H1 (cell line): ENCODE data around the gene CPED1. TPM values are rescaled to one million over a fixed set of nuclear protein-coding genes. Genes with fewer than 3 reads are reported as not detected.
A peak's percentile ranks its signal among the peaks of the same experiment; 100 is the strongest.

Experiments used
- CTCF ChIA-PET: fragments of 300-600 bp; sonication (Branson Sonifier 250); formaldehyde crosslinking; loops from one replicate; lab custom pipeline; 2021; ENCODE audit not compliant: partially characterized antibody; lab: Charles Lee
- POLR2A ChIA-PET: fragments of 300-600 bp; sonication (Branson Sonifier 250); formaldehyde crosslinking; loops from one replicate; lab custom pipeline; 2021; ENCODE audit warnings: inconsistent platforms; ENCODE audit not compliant: partially characterized antibody; lab: Charles Lee
- DNase-seq, 2 experiments: peaks; one replicate each; pipeline versions ENCODE4 v3.0.0 to v3.0.0-alpha.2; 2010 to 2022; ENCODE audit warnings: low spot score in 2 of 2, low read depth in 1 of 2, mixed read lengths in 1 of 2
- FAIRE-seq: peaks from 2 replicates; lab custom pipeline; 2011; peaks lifted over from hg19 to GRCh38; lab: Jason Lieb, UNC
- H2AFZ ChIP-seq: 2 replicates; pipeline ENCODE4 v1.8.1; 2012; ENCODE audit warnings: low read length, inconsistent platforms
- H2AK5ac ChIP-seq: 2 replicates; pipeline ENCODE4 v1.6.1; 2013; ENCODE audit warnings: low read depth, low read length
- H2BK120ac ChIP-seq: replicated peaks from 2 replicates; pipeline ENCODE3; 2013; ENCODE audit warnings: low read depth, low read length, inconsistent platforms
- H2BK12ac ChIP-seq: 2 replicates; pipeline ENCODE4 v1.6.1; 2013; ENCODE audit warnings: low read depth, low read length
- H2BK15ac ChIP-seq: 2 replicates; pipeline ENCODE4 v1.6.1; 2013; ENCODE audit warnings: low read length
- H2BK20ac ChIP-seq: 2 replicates; pipeline ENCODE4 v1.6.1; 2013; ENCODE audit warnings: low read length
- H2BK5ac ChIP-seq: 2 replicates; pipeline ENCODE4 v1.6.1; 2013; ENCODE audit warnings: low read depth, low read length
- H3K14ac ChIP-seq: 2 replicates; pipeline ENCODE4 v1.6.1; 2013; ENCODE audit warnings: inconsistent platforms; ENCODE audit not compliant: insufficient read length
- H3K18ac ChIP-seq: 2 replicates; pipeline ENCODE4 v1.6.1; 2013; ENCODE audit warnings: low read length; ENCODE audit errors: extremely low read depth
- H3K23ac ChIP-seq: 2 replicates; pipeline ENCODE4 v1.6.1; 2013; ENCODE audit warnings: inconsistent platforms; ENCODE audit not compliant: insufficient read length
- H3K23me2 ChIP-seq: 2 replicates; pipeline ENCODE4 v1.6.1; 2013; ENCODE audit warnings: low read depth, low read length
- H3K27ac ChIP-seq: 2 replicates; pipeline ENCODE4 v1.6.1; 2011; ENCODE audit warnings: low read depth, low read length, inconsistent platforms
- H3K27me3 ChIP-seq, 4 experiments: replicated peaks in 1 of 4; 1 replicate in 1 of 4; 2 replicates in 3 of 4; pipeline versions ENCODE4 v1.6.1 to v1.8.1; 2011 to 2013; ENCODE audit warnings: low read length in 3 of 4, mild to moderate bottlenecking in 3 of 4, inconsistent platforms in 2 of 4, mixed read lengths in 2 of 4, moderate library complexity in 1 of 4; ENCODE audit not compliant: control insufficient read depth in 3 of 4, insufficient read depth in 3 of 4; ENCODE audit errors: extremely low read depth in 1 of 4
- H3K36me3 ChIP-seq, 4 experiments: 2 replicates each; pipeline versions ENCODE4 v1.6.1 to v1.8.1; 2011 to 2013; ENCODE audit warnings: mild to moderate bottlenecking in 4 of 4, low read length in 3 of 4, moderate library complexity in 2 of 4, control low read depth in 1 of 4, inconsistent platforms in 1 of 4; ENCODE audit not compliant: insufficient read depth in 4 of 4, control insufficient read depth in 2 of 4
- H3K4ac ChIP-seq: replicated peaks from 2 replicates; pipeline ENCODE3; 2013; ENCODE audit warnings: low read length, low read depth, mixed read lengths, inconsistent platforms; ENCODE audit not compliant: insufficient read length
- H3K4me1 ChIP-seq, 4 experiments: replicated peaks in 1 of 4; 1 replicate in 1 of 4; 2 replicates in 3 of 4; pipeline versions ENCODE4 v1.6.1 to v1.8.1; 2011 to 2013; ENCODE audit warnings: low read length in 3 of 4, inconsistent platforms in 2 of 4, mixed read lengths in 1 of 4; ENCODE audit not compliant: insufficient read depth in 4 of 4, control insufficient read depth in 3 of 4
- H3K4me2 ChIP-seq, 2 experiments: 2 replicates each; pipeline versions ENCODE4 v1.6.1 to v1.8.1; 2011 to 2013; ENCODE audit warnings: low read depth in 2 of 2, low read length in 2 of 2, control low read depth in 1 of 2, inconsistent platforms in 1 of 2, mild to moderate bottlenecking in 1 of 2; ENCODE audit not compliant: insufficient read depth in 1 of 2
- H3K4me3 ChIP-seq, 4 experiments: fragments of 200-600, 300-600 bp in 1 of 4; sonication (generic), shearing (Covaris generic), sonication (Bioruptor Twin) in 1 of 4; 2 replicates each; pipeline versions ENCODE4 v1.5.1 to v1.8.1; 2011 to 2016; ENCODE audit warnings: low read length in 4 of 4, low read depth in 3 of 4, control low read depth in 2 of 4, inconsistent platforms in 2 of 4, mild to moderate bottlenecking in 2 of 4, mixed read lengths in 1 of 4, moderate library complexity in 1 of 4; ENCODE audit not compliant: insufficient read depth in 2 of 4; ENCODE audit errors: extremely low read depth in 1 of 4
- H3K56ac ChIP-seq: replicated peaks from 2 replicates; pipeline ENCODE3; 2013; ENCODE audit warnings: low read depth, mild to moderate bottlenecking, mixed read lengths, low read length, inconsistent platforms; ENCODE audit not compliant: insufficient read length
- H3K79me1 ChIP-seq: 2 replicates; pipeline ENCODE4 v1.6.1; 2013; ENCODE audit warnings: low read depth, low read length, control low read depth
- H3K79me2 ChIP-seq, 2 experiments: 2 replicates each; pipeline versions ENCODE4 v1.6.1 to v1.8.1; 2012 to 2013; ENCODE audit warnings: low read length in 2 of 2, mild to moderate bottlenecking in 2 of 2, inconsistent platforms in 1 of 2; ENCODE audit not compliant: insufficient read depth in 2 of 2, control insufficient read depth in 1 of 2
- H3K9ac ChIP-seq, 4 experiments: replicated peaks in 1 of 4; 1 replicate in 1 of 4; 2 replicates in 3 of 4; pipeline versions ENCODE4 v1.6.1 to v1.8.1; 2011 to 2013; ENCODE audit warnings: low read depth in 3 of 4, low read length in 3 of 4, control low read depth in 2 of 4, mild to moderate bottlenecking in 2 of 4, moderate library complexity in 2 of 4, inconsistent platforms in 1 of 4; ENCODE audit errors: extremely low read depth in 1 of 4
- H3K9me3 ChIP-seq, 2 experiments: 2 replicates each; pipeline versions ENCODE4 v1.6.1 to v1.8.1; 2012 to 2013; ENCODE audit warnings: mild to moderate bottlenecking in 2 of 2, moderate library complexity in 2 of 2, control low read depth in 1 of 2, inconsistent platforms in 1 of 2, low read depth in 1 of 2, low read length in 1 of 2, mixed read lengths in 1 of 2; ENCODE audit not compliant: insufficient read depth in 2 of 2
- H4K20me1 ChIP-seq, 2 experiments: replicated peaks in 1 of 2; 2 replicates each; pipeline versions ENCODE3 to v1.8.1; 2011 to 2013; ENCODE audit warnings: inconsistent platforms in 2 of 2, low read length in 2 of 2, mild to moderate bottlenecking in 1 of 2; ENCODE audit not compliant: insufficient read depth in 2 of 2, control insufficient read depth in 1 of 2
- H4K5ac ChIP-seq: 2 replicates; pipeline ENCODE4 v1.6.1; 2013; ENCODE audit warnings: low read length, low read depth, mixed read lengths, inconsistent platforms; ENCODE audit not compliant: insufficient read length
- H4K8ac ChIP-seq: 2 replicates; pipeline ENCODE4 v1.8.0; 2013; ENCODE audit warnings: mild to moderate bottlenecking, moderate library complexity, low read length, inconsistent platforms; ENCODE audit not compliant: insufficient read depth; ENCODE audit errors: extremely low read depth
- H4K91ac ChIP-seq: replicated peaks from 2 replicates; pipeline ENCODE3; 2013; ENCODE audit warnings: low read length, mixed read lengths, inconsistent platforms; ENCODE audit not compliant: insufficient read length
- BRCA1 ChIP-seq: IDR thresholded peaks from 2 replicates; pipeline ENCODE4 v1.6.1; 2012; ENCODE audit warnings: low read depth, low read length, improper control_type of control experiment
- CREB1 ChIP-seq: IDR thresholded peaks from 2 replicates; pipeline ENCODE4 v1.6.1; 2012; ENCODE audit warnings: inconsistent platforms
- HDAC6 ChIP-seq: IDR thresholded peaks from one replicate; pipeline ENCODE4 v1.7.1; 2012; ENCODE audit warnings: low read depth, mild to moderate bottlenecking, inconsistent platforms, low read length, moderate library complexity
- JUN ChIP-seq: IDR thresholded peaks from 2 replicates; pipeline ENCODE4 v1.6.1; 2011; ENCODE audit warnings: low read depth, mild to moderate bottlenecking, improper control_type of control experiment, low read length
- SAP30 ChIP-seq: fragments of 300-600 bp; sonication (generic); IDR thresholded peaks from 2 replicates; pipeline ENCODE4 v1.7.1; 2012; ENCODE audit warnings: low read length, moderate library complexity, mild to moderate bottlenecking, inconsistent platforms; ENCODE audit not compliant: insufficient read depth, insufficient replicate concordance
- TEAD4 ChIP-seq: IDR thresholded peaks from 2 replicates; pipeline ENCODE4 v1.6.1; 2012; ENCODE audit warnings: low read depth, low read length, inconsistent platforms, mixed read lengths
- YY1 ChIP-seq: IDR thresholded peaks from 2 replicates; pipeline ENCODE4 v1.6.1; 2011; ENCODE audit warnings: low read depth, mild to moderate bottlenecking, low read length
- WGBS, 2 experiments: shearing (Covaris generic) in 1 of 2; methylation state at CpG; one replicate each; pipeline versions ENCODE4 v1.1.6 to v1.1.7; 2013 to 2015; ENCODE audit warnings: low lambda C conversion rate in 2 of 2, mixed read lengths in 2 of 2, inconsistent platforms in 1 of 2, low coverage in 1 of 2, missing lambda C conversion rate in 1 of 2; ENCODE audit not compliant: insufficient replicate concordance in 2 of 2, insufficient coverage in 1 of 2, insufficient read length in 1 of 2; ENCODE audit errors: extremely low coverage in 1 of 2, missing lambda C conversion rate in 1 of 2; 5-methylcytosine and 5-hydroxymethylcytosine counted together
- polyA plus RNA-seq, 7 experiments: library from polyadenylated mRNA; depleted of rRNA in 3 of 7; stranded (reverse) in 5 of 7; unstranded in 2 of 7; fragments of >200 nt in 5 of 7; fragments of 200-250 nt in 2 of 7; gene quantifications; 1 replicate in 5 of 7; 2 replicates in 1 of 7; 4 replicates in 1 of 7; pipeline versions ENCODE4 v1.2.1 to v1.2.3, GENCODE V29; 2011 to 2013; ENCODE audit warnings: missing spikeins in 2 of 7, mixed read lengths in 2 of 7
- total RNA-seq: library from RNA; stranded (reverse); fragmentation: NEBNext Ultra II Directional; extraction: Animal tissue kit (Norgen Biotek cat#: 25700); gene quantifications from 2 replicates; pipeline ENCODE4 v1.2.1, GENCODE V29; 2021

The CPED1 gene
- total and polyA plus RNA-seq, 2 of the 8 experiments (the other 6 are each of a cell fraction or from before 2014, with no cell fraction given) = 0.08 to 0.39 TPM

DNA sequence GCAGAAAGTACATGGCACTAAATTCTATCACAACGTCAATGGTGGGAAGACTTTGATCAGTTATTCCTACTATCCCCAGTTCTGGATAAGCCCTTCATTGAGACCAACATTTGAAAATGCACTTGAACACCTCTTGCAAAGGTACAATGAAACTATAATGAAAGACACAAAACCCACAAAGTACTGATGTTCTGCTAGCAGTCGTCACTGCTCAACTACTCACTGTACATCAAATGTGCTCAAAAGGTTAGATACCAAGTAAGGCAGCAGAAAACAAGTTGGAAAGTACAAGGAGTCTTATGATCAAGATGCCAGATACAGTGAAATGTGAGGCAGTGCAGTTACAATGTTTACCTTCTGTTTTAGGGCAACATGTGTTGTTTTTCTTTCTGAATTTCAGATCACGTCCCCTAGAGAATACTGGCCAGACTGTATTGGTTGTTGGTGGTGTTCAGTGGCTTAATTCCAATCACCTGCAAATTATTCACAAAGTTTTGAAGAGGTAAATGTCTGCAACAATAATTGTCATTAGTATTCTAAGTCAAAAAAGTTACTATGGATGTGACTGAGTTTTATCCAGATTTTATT lies 277.9 kb downstream of the CPED1 start:
- H4K5ac ChIP-seq = no peak overlapping the region
- DNase-seq = no peak
- ChIA-PET POLR2A (no interaction called here), CTCF (no interaction called here)
- no peak overlapping the region for H3K4me3 ChIP-seq
- H3K79me2 ChIP-seq = no peaks in the 10 kb centered on the region
- H3K23ac ChIP-seq = no peak overlapping the region
- H3K79me1 ChIP-seq = no peaks in the 10 kb centered on the region
- H3K27ac ChIP-seq = no peak overlapping the region
- no peaks in the 10 kb centered on the region for H3K23me2 ChIP-seq
- H3K4me1 ChIP-seq = peaks cover 0 to 4% (median 3%) of the 10 kb centered on the region in 4 experiments; a peak in 3 of 7 replicates
- H3K56ac ChIP-seq = no peak overlapping the region
- no peaks in the 10 kb centered on the region for H3K9me3 ChIP-seq
- no peak overlapping the region for H2BK12ac ChIP-seq
- no peak overlapping the region for H2AFZ ChIP-seq
- no peaks in the 10 kb centered on the region for H4K20me1 ChIP-seq
- no peaks in the 10 kb centered on the region for H3K27me3 ChIP-seq
- 86% methylated on average over 3 of the region's 3 CpGs; no CpG with 5 or more reads in 1 of the 2 experiments for WGBS, 2 experiments
- no peak overlapping the region for H4K91ac ChIP-seq
- no peak overlapping the region for H3K18ac ChIP-seq
- H3K4ac ChIP-seq = no peak overlapping the region
- no peak overlapping the region for H3K9ac ChIP-seq
- no peak overlapping the region for H2BK15ac ChIP-seq
- no peak overlapping the region for H3K4me2 ChIP-seq
- peak; percentile 32 for FAIRE-seq
- no peak overlapping the region for H4K8ac ChIP-seq
- no peak overlapping the region for H2BK20ac ChIP-seq
- no peaks in the 10 kb centered on the region for H3K36me3 ChIP-seq
- H2BK5ac ChIP-seq = no peak overlapping the region
- H2BK120ac ChIP-seq = no peak overlapping the region
- H3K14ac ChIP-seq = no peak overlapping the region
- no peak overlapping the region for H2AK5ac ChIP-seq
- TF ChIP-seq BRCA1 = no peak
- no peak for TF ChIP-seq CREB1
- no peak for TF ChIP-seq HDAC6
- TF ChIP-seq JUN = no peak
- TF ChIP-seq TEAD4 = no peak
- TF ChIP-seq YY1 = no peak
- TF ChIP-seq SAP30 = no peak
